GM12878 (cell line): Measurements from ENCODE around the gene PNMA8B. TPM values are rescaled to one million over a fixed set of nuclear protein-coding genes. Genes with fewer than 3 reads are reported as not detected.
"Not testable (repeated sequence)": the region's sequence is repeated elsewhere in the genome, so short reads cannot be mapped to it uniquely, and the experiment has no call there.

Experiments used
- ATAC-seq: fragments of 200-7000 bp; cut with Tn5 transposase; 3 replicates; pipeline ENCODE4 v1.9.1; 2020; ENCODE audit warnings: mild to moderate bottlenecking, moderate library complexity
- BruUV-seq: library from RNA; stranded (reverse); fragments of 400-500 nt; replicated peaks from 2 replicates; lab custom pipeline; 2021; lab: Mats Ljungman, UMichigan
- CTCF ChIA-PET: fragments of 300-600 bp; sonication (Branson Sonifier 250); formaldehyde crosslinking; extraction: SDS; loops from one replicate; lab custom pipeline; 2021; ENCODE audit warnings: inconsistent platforms; lab: Yijun Ruan, JAX
- POLR2A ChIA-PET: fragments of 350-600 bp; formaldehyde crosslinking; extraction: SDS; loops from one replicate; lab custom pipeline; 2021; ENCODE audit warnings: inconsistent platforms; lab: Charles Lee
- RAD21 ChIA-PET: fragments of 300-600 bp; sonication (Branson Sonifier 250); formaldehyde crosslinking; loops from one replicate; lab custom pipeline; 2023; ENCODE audit warnings: antibody characterized with exemption; ENCODE audit not compliant: unreplicated experiment; lab: Charles Lee
- SMC1A ChIA-PET: fragments of 300-600 bp; sonication (Branson Sonifier 250); formaldehyde crosslinking; loops from one replicate; lab custom pipeline; 2023; ENCODE audit not compliant: unreplicated experiment, uncharacterized antibody; lab: Charles Lee
- DNase-seq: peaks from one replicate; pipeline ENCODE4 v3.0.0-alpha.2; 2011; ENCODE audit warnings: low read depth, low spot score
- FAIRE-seq: peaks from 3 replicates; lab custom pipeline; 2011; peaks lifted over from hg19 to GRCh38; lab: Jason Lieb, UNC
- H2AFZ ChIP-seq: 2 replicates; pipeline ENCODE4 v1.6.0; 2011; ENCODE audit warnings: low read depth, low read length, control low read depth; ENCODE audit not compliant: control insufficient read depth
- H3K27ac ChIP-seq: 2 replicates; pipeline ENCODE4 v1.5.1; 2011; ENCODE audit warnings: control low read depth; ENCODE audit not compliant: control insufficient read depth, insufficient read depth
- H3K27me3 ChIP-seq, 2 experiments: replicated peaks in 1 of 2; 2 replicates each; pipeline versions ENCODE4 v1.6.0 to v1.6.1; 2011; ENCODE audit warnings: low read length in 1 of 2; ENCODE audit not compliant: control insufficient read depth in 2 of 2, insufficient read depth in 2 of 2
- H3K36me3 ChIP-seq, 2 experiments: 2 replicates each; pipeline ENCODE4 v1.5.1; 2011; ENCODE audit warnings: low read length in 1 of 2; ENCODE audit not compliant: control insufficient read depth in 2 of 2, insufficient read depth in 2 of 2
- H3K4me1 ChIP-seq: 2 replicates; pipeline ENCODE4 v1.6.1; 2011; ENCODE audit warnings: mild to moderate bottlenecking, low read length, moderate library complexity, mixed read lengths; ENCODE audit not compliant: control insufficient read depth, insufficient read depth
- H3K4me2 ChIP-seq: 2 replicates; pipeline ENCODE4 v1.6.0; 2011; ENCODE audit warnings: control low read depth; ENCODE audit not compliant: control insufficient read depth, insufficient read depth
- H3K4me3 ChIP-seq: fragments of 200-600 bp; sonication (generic); 2 replicates; pipeline ENCODE4 v1.5.1; 2016
- H3K79me2 ChIP-seq: 2 replicates; pipeline ENCODE4 v1.6.0; 2011; ENCODE audit warnings: low read length; ENCODE audit not compliant: control insufficient read depth, insufficient read depth
- H3K9ac ChIP-seq: 2 replicates; pipeline ENCODE4 v1.8.0; 2011; ENCODE audit warnings: low read length, control low read depth, mixed read lengths; ENCODE audit not compliant: control insufficient read depth, insufficient read depth
- H3K9me3 ChIP-seq: replicated peaks from 3 replicates; pipeline ENCODE4 v1.5.1; 2011; ENCODE audit warnings: mild to moderate bottlenecking, low read length; ENCODE audit not compliant: control insufficient read depth, insufficient read depth
- H4K20me1 ChIP-seq: 2 replicates; pipeline ENCODE4 v1.6.0; 2011; ENCODE audit not compliant: control insufficient read depth, insufficient read depth
- ATF2 ChIP-seq: IDR thresholded peaks from 2 replicates; pipeline ENCODE4 v1.6.1; 2012; ENCODE audit warnings: low read length, inconsistent platforms
- CEBPB ChIP-seq, 2 experiments: fragments of 150-350 bp in 1 of 2; IDR thresholded peaks; 2 replicates each; pipeline ENCODE4 v1.6.1; 2012 to 2014; ENCODE audit warnings: low read depth in 2 of 2, low read length in 2 of 2, borderline replicate concordance in 1 of 2, inconsistent platforms in 1 of 2
- DPF2 ChIP-seq: fragments of 450-650 bp; IDR thresholded peaks from 2 replicates; pipeline ENCODE4 v1.6.1; 2017; ENCODE audit warnings: mild to moderate bottlenecking
- MEF2A ChIP-seq: IDR thresholded peaks from 2 replicates; pipeline ENCODE4 v1.6.1; 2011; ENCODE audit warnings: low read depth, mild to moderate bottlenecking, low read length, moderate library complexity; ENCODE audit not compliant: insufficient read depth
- PBX3 ChIP-seq: IDR thresholded peaks from 2 replicates; pipeline ENCODE4 v1.6.1; 2011; ENCODE audit warnings: mild to moderate bottlenecking, low read depth, low read length, moderate library complexity; ENCODE audit not compliant: insufficient replicate concordance
- POLR2A ChIP-seq: IDR thresholded peaks from 2 replicates; pipeline ENCODE4 v1.6.1; 2011; ENCODE audit warnings: low read depth, mild to moderate bottlenecking, low read length
- POLR2AphosphoS5 ChIP-seq: IDR thresholded peaks from 2 replicates; pipeline ENCODE4 v1.6.1; 2011; ENCODE audit warnings: mild to moderate bottlenecking, low read length, inconsistent platforms
- SKIL ChIP-seq: fragments of 450-650 bp; IDR thresholded peaks from 2 replicates; pipeline ENCODE4 v1.6.1; 2017; ENCODE audit warnings: mild to moderate bottlenecking, low read depth, inconsistent platforms; ENCODE audit not compliant: poor library complexity, severe bottlenecking
- TCF12 ChIP-seq: IDR thresholded peaks from 2 replicates; pipeline ENCODE4 v1.6.1; 2011; ENCODE audit warnings: low read depth, mild to moderate bottlenecking, low read length
- WGBS: methylation state at CpG from one replicate; pipeline ENCODE4 v1.1.6; 2016; ENCODE audit warnings: low lambda C conversion rate; ENCODE audit not compliant: insufficient replicate concordance, insufficient coverage; ENCODE audit errors: missing lambda C conversion rate; 5-methylcytosine and 5-hydroxymethylcytosine counted together
- in situ Hi-C: fragments of 300-500 bp; cut with MboI; formaldehyde crosslinking; loops from 9 replicates; pipeline ENCODE4 v1.14.3; 2018; ENCODE audit warnings: mixed read lengths
- intact Hi-C: fragments of 100-400 bp; cut with micrococcal nuclease; formaldehyde crosslinking; loops from one replicate; pipeline ENCODE4 v1.14.2; 2022; ENCODE audit not compliant: unreplicated experiment
- polyA plus RNA-seq, 11 experiments: library from polyadenylated mRNA; depleted of rRNA in 4 of 11; unstranded in 6 of 11; stranded (reverse) in 5 of 11; fragments of >200 nt; fragmentation: Nextera tagmentation in 4 of 11; fragmentation: Illumina TruSeq in 1 of 11; extraction: Ambion mirVana in 4 of 11; extraction: Trizol in 1 of 11; gene quantifications; 1 replicate in 1 of 11; 2 replicates in 10 of 11; pipeline versions ENCODE4 v1.2.1 to v1.2.3, GENCODE V29; 2011 to 2016; ENCODE audit warnings: inconsistent platforms in 2 of 11, missing spikeins in 2 of 11, low read depth in 1 of 11
- total RNA-seq, 4 experiments: library from RNA; depleted of rRNA in 3 of 4; stranded (reverse); fragments of >200 nt in 3 of 4; fragmentation: Illumina TruSeq in 1 of 4; extraction: Trizol in 1 of 4; gene quantifications; 2 replicates each; pipeline versions ENCODE4 v1.2.1 to v1.2.3, GENCODE V29; 2013 to 2021

Gene PNMA8B
- total and polyA plus RNA-seq, 10 of the 15 experiments (the other 5 are each of a cell fraction or from before 2014, with no cell fraction given): 0.01 TPM; not detected in 9

- TF ChIP-seq SKIL: no peak
- no peak for TF ChIP-seq MEF2A
- no peak for TF ChIP-seq PBX3
- TF ChIP-seq POLR2AphosphoS5: no peak
- TF ChIP-seq DPF2: no peak
- TF ChIP-seq CEBPB (IDR thresholded peaks at IDR 0.05; ENCODE audit: borderline replicate concordance in 1 of 2, low read depth in 2 of 2, low read length in 2 of 2): no peak
- no peak for TF ChIP-seq POLR2A
- TF ChIP-seq ATF2: no peak
- no peak for TF ChIP-seq TCF12
These were observed 2.1 kb upstream of the PNMA8B start (continued) for GRCh38 chr19:46497773-46498172.

GRCh38 chr19:46496886-46497285, 1.2 kb upstream of the PNMA8B start:
- FAIRE-seq, BruUV-seq, SMC1A ChIA-PET, H2AFZ ChIP-seq, H4K20me1 ChIP-seq, intact Hi-C loops, in situ Hi-C loops, H3K4me1 ChIP-seq, H3K79me2 ChIP-seq, DNase-seq, H3K36me3 ChIP-seq, ATAC-seq, H3K27ac ChIP-seq, H3K4me3 ChIP-seq, H3K4me2 ChIP-seq, RAD21 ChIA-PET, H3K9ac ChIP-seq, H3K9me3 ChIP-seq, POLR2A ChIA-PET: not testable (repeated sequence)
- WGBS: 20% methylated on average over 4 of the region's 4 CpGs
- CTCF ChIA-PET: interaction anchor here (0.6 kb wide), 1 partner anchor 286 kb away, joined by 4 read pairs; no protein-coding TSS in a partner anchor
- H3K27me3 ChIP-seq: peaks cover 13 to 17% of the 10 kb centered on the region in 2 experiments
